Fibroblast of villous mesenchyme (primary cell): ENCODE measurements around the gene MCTP1. TPM values are rescaled to one million over a fixed set of nuclear protein-coding genes. Genes with fewer than 3 reads are reported as not detected.

Source experiments
- DNase-seq: peaks from one replicate; pipeline ENCODE4 v3.0.0-alpha.2; 2010; ENCODE audit warnings: low read depth
- H3K4me3 ChIP-seq: 2 replicates; pipeline ENCODE4 v1.5.1; 2011; ENCODE audit warnings: low read depth, mild to moderate bottlenecking, low read length
- CTCF ChIP-seq: IDR thresholded peaks from 2 replicates; pipeline ENCODE4 v1.5.1; 2012; ENCODE audit warnings: low read depth, mild to moderate bottlenecking, low read length; ENCODE audit not compliant: insufficient read depth
- total RNA-seq: library from RNA; depleted of rRNA; stranded (reverse); fragments of >200 nt; gene quantifications from 2 replicates; pipeline ENCODE4 v1.2.3, GENCODE V29; 2012

The MCTP1 gene
- total RNA-seq, 1 donor = 14.7 TPM

DNA sequence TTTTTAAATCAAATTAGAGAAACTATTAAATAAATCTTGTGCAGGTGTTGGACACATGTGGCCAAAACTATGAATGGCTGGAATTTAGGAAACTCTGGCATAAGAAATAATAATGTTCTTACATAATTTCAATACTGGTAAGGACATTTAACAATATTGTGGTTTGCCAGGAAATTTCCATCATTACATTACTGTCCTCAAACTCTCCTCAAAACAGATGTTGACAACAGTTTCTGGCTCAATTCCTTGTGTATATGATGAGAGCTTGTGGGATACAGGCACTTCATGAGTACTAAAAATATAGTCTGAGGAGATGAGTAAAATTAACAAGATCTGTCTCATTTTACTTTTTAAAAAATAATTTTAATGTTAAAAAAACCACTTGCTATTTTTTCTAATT is 27.9 kb downstream of the MCTP1 start:
- DNase-seq = no peak
- no peak for TF ChIP-seq CTCF
- no peak overlapping the region for H3K4me3 ChIP-seq

- no peak overlapping the region for H3K4me3 ChIP-seq
- DNase-seq = no peak
- TF ChIP-seq CTCF = no peak
Observed at GRCh38 chr5:95256446-95256845, 28.4 kb downstream of the MCTP1 start.

DNA sequence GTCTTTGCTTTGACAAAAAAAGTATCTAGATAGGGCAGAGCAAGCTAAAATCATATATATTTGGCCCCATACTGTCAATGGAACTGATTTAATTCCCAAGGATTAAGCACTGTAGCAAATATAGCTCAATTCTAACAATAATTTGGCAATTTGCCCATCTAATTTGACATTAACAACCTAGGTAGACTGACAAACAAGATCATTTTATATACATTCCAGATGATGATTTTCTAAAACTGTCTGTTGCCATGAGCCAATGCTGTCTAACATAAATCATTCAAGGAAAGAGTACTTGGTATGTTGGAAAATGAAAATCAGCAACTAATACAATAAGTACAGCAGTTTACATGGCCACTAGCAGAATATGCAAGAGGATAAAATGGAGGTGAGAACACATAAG is 32.1 kb downstream of the MCTP1 start:
- H3K4me3 ChIP-seq = no peak overlapping the region
- no peak for DNase-seq
- no peak for TF ChIP-seq CTCF

DNA sequence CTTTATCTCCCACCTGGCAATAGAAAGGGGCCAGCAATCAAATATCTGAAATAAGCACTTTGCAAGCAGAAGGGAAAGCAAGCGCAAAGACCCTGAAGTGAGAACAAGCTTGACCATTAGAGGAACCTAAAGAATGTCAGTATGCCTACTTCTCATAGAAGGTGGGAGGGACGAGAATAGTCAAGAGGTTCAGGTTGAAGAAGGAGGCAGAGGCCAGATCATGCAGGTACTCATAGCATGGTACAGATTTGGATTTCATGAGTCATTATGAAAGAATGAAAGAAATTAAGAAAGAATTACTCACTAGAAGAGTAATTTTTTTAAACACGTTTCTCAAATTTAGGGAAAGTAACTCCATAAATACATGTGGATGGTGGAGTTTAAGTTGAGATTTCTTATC is 33.7 kb downstream of the MCTP1 start:
- no peak overlapping the region for H3K4me3 ChIP-seq
- no peak for DNase-seq
- no peak for TF ChIP-seq CTCF

DNA sequence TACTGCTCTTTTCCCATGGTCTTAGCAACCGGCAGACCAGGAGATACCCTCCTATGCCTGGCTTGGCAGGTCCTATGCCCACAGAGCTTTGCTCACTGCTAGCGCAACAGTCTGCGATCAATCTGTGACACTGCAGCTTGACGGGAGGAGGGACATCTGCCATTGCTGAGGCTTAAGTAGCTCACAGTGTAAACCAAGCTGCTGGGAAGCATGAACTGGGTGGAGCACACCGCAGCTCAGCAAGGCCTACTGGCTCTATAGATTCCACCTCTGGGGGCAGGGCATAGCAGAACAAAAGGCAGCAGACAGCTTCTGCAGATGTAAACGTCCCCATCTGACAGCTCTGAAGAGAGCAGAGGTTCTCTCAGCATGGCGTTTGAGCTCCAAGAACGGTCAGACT is 40.4 kb downstream of the MCTP1 start:
- DNase-seq = no peak
- no peak overlapping the region for H3K4me3 ChIP-seq
- TF ChIP-seq CTCF = no peak

DNA sequence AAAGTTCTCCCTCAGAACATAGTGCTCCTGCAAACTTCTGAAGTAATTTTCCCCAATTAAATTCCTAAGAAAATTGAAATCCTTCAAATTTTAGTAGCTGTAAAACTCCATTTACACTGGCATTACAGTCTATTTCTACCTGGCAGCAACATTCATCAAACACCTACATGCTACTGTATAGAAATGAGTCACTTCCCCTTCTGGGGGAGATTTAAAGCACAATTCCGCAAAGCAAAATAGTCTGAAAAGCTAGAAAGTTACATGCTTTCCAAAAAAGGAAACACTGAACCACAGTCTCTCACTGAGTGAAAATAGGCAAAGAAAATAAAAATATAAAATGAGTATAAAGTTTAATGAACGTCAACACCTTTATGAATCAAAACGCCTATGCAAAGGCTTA is 43.3 kb downstream of the MCTP1 start:
- DNase-seq = no peak
- TF ChIP-seq CTCF = no peak
- H3K4me3 ChIP-seq = no peak overlapping the region

DNA sequence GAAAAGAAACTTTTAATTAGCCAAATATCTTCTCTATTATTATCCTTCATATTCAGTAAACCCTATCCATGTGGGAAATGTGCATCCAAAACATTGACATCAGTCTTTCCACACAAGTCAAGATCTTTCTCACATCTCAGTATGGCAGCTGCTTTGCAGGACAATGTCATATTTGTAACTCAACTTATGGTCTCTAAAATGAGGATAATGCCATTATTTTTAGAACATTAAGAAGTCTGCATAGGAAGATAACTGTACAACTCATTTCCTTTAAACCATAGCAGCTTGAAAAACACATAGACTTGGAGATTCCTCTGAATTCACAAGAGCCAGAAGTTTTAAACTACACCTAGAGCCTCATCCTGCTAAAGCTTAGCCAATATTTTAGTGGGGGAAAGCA is 43.7 kb downstream of the MCTP1 start:
- no peak overlapping the region for H3K4me3 ChIP-seq
- no peak for DNase-seq
- TF ChIP-seq CTCF = no peak
